ENCODE measurements around the gene RNF207.

Gene RNF207

GRCh38 chr1:6220236-6220635, 14.3 kb downstream of the RNF207 start:
- TF ChIP-seq GATA3 (IDR thresholded peaks at IDR 0.05; ENCODE audit: low read depth, low read length) (no peak), GATA2 (IDR thresholded peaks at IDR 0.05; ENCODE audit: low read depth, low read length) (no peak)

GRCh38 chr1:6221210-6221784, 15.4 kb downstream of the RNF207 start:
- no peak for TF ChIP-seq GATA3 (IDR thresholded peaks at IDR 0.05; ENCODE audit: low read depth, low read length)
- no peak for TF ChIP-seq GATA2 (IDR thresholded peaks at IDR 0.05; ENCODE audit: low read depth, low read length)

- TF ChIP-seq GATA2 (IDR thresholded peaks at IDR 0.05; ENCODE audit: low read depth, low read length) (no peak), GATA3 (IDR thresholded peaks at IDR 0.05; ENCODE audit: low read depth, low read length) (no peak)
These were observed 16.7 kb downstream of the RNF207 start for GRCh38 chr1:6222636-6223035.

- no peak for TF ChIP-seq GATA2 (IDR thresholded peaks at IDR 0.05; ENCODE audit: low read depth, low read length)
These were observed 17.7 kb downstream of the RNF207 start for GRCh38 chr1:6223617-6224016.

GRCh38 chr1:6224718-6225117, 18.8 kb downstream of the RNF207 start:
- TF ChIP-seq GATA3 (IDR thresholded peaks at IDR 0.05; ENCODE audit: low read depth, low read length) (no peak), GATA2 (IDR thresholded peaks at IDR 0.05; ENCODE audit: low read depth, low read length) (no peak)

- TF ChIP-seq GATA3 (IDR thresholded peaks at IDR 0.05; ENCODE audit: low read depth, low read length) (no peak), GATA2 (IDR thresholded peaks at IDR 0.05; ENCODE audit: low read depth, low read length) (no peak)
These were observed 19.7 kb downstream of the RNF207 start for GRCh38 chr1:6225651-6226050.

GRCh38 chr1:6233376-6233775, 27.5 kb downstream of the RNF207 start:
- TF ChIP-seq GATA3 (IDR thresholded peaks at IDR 0.05; ENCODE audit: low read depth, low read length) (no peak), GATA2 (IDR thresholded peaks at IDR 0.05; ENCODE audit: low read depth, low read length) (no peak)

GRCh38 chr1:6234502-6235295, 28.8 kb downstream of the RNF207 start:
- TF ChIP-seq GATA3 (IDR thresholded peaks at IDR 0.05; ENCODE audit: low read depth, low read length), result no peak
- no peak for TF ChIP-seq GATA2 (IDR thresholded peaks at IDR 0.05; ENCODE audit: low read depth, low read length)

- no peak for TF ChIP-seq GATA3 (IDR thresholded peaks at IDR 0.05; ENCODE audit: low read depth, low read length)
- TF ChIP-seq GATA2 (IDR thresholded peaks at IDR 0.05; ENCODE audit: low read depth, low read length), result no peak
These were observed 29.4 kb downstream of the RNF207 start for GRCh38 chr1:6235296-6235677.

GRCh38 chr1:6237093-6237492, 31.2 kb downstream of the RNF207 start:
- no peak for TF ChIP-seq GATA3 (IDR thresholded peaks at IDR 0.05; ENCODE audit: low read depth, low read length)
- TF ChIP-seq GATA2 (IDR thresholded peaks at IDR 0.05; ENCODE audit: low read depth, low read length), result no peak

- TF ChIP-seq GATA2 (IDR thresholded peaks at IDR 0.05; ENCODE audit: low read depth, low read length), result no peak
- no peak for TF ChIP-seq GATA3 (IDR thresholded peaks at IDR 0.05; ENCODE audit: low read depth, low read length)
These were observed 33.4 kb downstream of the RNF207 start for GRCh38 chr1:6239213-6239752.

- TF ChIP-seq GATA3 (IDR thresholded peaks at IDR 0.05; ENCODE audit: low read depth, low read length), result no peak
- no peak for TF ChIP-seq GATA2 (IDR thresholded peaks at IDR 0.05; ENCODE audit: low read depth, low read length)
These were observed 34.2 kb downstream of the RNF207 start for GRCh38 chr1:6239950-6240768.

GRCh38 chr1:6241107-6241886, 35.4 kb downstream of the RNF207 start:
- TF ChIP-seq GATA3 (IDR thresholded peaks at IDR 0.05; ENCODE audit: low read depth, low read length), result no peak
- TF ChIP-seq GATA2 (IDR thresholded peaks at IDR 0.05; ENCODE audit: low read depth, low read length), result no peak
